C4-2B (cell line): Measurements from ENCODE around the gene RFTN1.

Experiments used
- ZFX ChIP-seq: fragments of 450-650 bp; IDR thresholded peaks from 2 replicates; pipeline ENCODE4 v1.6.1; 2017
- TF ChIP-seq, protein P1 (sequence below): fragments of 450-650 bp; conservative IDR thresholded peaks from 2 replicates; pipeline ENCODE4 v1.5.1; 2017; ENCODE audit warnings: mild to moderate bottlenecking

DNA sequence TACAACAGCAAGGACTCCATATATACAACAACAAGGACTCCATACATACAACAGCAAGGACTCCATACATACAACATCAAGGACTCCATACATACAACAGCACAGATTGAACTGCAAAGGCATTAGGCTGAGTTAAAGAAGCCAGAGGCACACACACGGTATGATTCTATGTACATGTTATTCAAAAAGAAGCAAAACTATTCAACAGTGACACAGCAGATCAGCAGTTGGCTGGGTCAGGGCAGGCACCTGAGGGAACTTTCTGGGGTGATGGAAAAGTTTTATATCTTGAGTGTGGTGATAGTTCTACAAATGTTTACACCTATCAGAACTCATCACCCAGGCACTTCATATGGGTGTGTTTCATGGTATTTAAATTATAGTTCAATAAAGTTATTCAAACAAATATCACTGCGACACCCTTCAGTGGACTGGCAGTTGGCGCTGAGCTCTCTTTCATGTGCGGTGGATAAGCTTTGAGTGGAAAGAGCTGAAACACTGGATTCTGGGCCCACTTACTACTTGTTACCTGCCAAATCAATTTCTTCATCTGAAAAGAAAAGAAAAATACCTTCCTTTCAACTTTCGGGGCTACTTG lies 28.0 kb downstream of the RFTN1 start:
- TF ChIP-seq, protein P1, sequence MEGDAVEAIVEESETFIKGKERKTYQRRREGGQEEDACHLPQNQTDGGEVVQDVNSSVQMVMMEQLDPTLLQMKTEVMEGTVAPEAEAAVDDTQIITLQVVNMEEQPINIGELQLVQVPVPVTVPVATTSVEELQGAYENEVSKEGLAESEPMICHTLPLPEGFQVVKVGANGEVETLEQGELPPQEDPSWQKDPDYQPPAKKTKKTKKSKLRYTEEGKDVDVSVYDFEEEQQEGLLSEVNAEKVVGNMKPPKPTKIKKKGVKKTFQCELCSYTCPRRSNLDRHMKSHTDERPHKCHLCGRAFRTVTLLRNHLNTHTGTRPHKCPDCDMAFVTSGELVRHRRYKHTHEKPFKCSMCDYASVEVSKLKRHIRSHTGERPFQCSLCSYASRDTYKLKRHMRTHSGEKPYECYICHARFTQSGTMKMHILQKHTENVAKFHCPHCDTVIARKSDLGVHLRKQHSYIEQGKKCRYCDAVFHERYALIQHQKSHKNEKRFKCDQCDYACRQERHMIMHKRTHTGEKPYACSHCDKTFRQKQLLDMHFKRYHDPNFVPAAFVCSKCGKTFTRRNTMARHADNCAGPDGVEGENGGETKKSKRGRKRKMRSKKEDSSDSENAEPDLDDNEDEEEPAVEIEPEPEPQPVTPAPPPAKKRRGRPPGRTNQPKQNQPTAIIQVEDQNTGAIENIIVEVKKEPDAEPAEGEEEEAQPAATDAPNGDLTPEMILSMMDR = no peak
- TF ChIP-seq ZFX = no peak
